ENCODE measurements around the gene NR5A1.

The NR5A1 gene

GRCh38 chr9:124456341-124457078 lies 50.7 kb downstream of the NR5A1 start:
- DNase-seq, result no peak

DNA sequence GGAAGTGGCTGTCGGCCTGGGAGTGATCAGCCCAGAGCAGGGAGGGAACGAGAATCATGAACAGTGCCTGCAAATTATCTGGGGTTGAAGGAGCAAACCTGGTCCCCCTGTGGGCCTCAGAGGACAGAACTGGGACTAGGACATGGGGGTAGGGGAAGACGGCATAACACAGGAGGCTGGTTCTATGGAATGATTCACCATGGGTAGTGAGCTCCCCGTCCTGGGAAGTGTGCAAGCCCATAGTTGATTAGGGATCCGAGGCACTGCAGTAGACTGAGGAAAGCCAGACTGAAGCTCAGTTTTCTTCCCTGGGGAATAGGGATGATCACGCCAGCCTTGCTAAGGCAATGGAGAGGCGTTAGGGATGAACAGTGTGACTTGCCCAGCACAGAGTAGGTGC lies 51.4 kb downstream of the NR5A1 start:
- no peak for DNase-seq

DNA sequence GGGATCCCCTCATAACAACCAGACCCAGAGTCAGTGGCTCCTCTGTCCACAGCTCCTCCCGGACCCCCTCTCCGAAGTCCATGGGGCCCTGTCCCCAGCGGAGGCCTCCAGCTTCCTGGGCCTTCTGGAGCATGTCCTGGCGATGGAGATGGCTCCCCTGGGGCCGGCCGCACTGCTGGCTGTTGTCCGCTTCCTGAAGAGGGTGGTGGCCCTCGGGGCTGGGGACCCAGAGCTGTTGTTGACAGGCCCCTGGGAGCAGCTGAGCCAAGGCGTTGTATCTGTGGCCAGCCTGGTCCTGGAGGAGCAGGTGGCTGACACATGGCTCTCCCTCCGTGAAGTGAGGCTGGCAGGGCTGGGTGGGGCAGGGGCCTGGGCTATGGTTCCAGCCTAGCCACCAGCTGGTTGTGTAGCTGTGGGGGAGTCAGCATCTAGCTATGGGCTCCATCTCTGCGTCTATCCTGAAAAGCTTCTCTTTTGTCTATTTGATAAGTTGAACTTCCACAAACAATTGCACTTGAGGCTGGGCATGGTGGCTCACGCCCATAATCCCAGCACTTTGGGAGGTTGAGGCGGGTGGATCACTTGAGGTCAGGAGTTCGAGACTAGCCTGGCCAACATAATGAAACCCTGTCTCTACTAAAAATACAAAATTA lies 52.3 kb downstream of the NR5A1 start:
- DNase-seq, result no peak

DNA sequence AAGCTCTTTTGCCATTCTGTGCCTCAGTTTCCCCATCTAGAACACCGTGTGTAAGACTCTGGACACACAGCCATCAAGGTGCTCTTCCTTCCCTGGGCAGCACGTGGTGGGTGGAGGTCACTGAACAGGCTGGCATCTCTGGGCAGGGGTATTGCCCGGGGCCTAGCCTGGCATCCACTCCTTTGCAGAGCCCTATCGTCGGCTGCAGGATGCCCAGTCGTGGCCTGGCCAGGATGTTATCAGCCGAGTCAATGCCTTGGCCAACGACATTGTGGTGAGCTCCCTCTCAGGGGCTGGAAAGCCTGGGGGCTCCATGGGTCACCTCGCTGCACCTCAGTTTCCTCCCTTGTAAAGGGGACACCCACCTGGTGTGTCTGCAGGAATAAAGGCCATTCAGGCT lies 52.9 kb downstream of the NR5A1 start:
- no peak for DNase-seq

GRCh38 chr9:124453586-124454191 lies 53.5 kb downstream of the NR5A1 start:
- DNase-seq, result no peak

DNA sequence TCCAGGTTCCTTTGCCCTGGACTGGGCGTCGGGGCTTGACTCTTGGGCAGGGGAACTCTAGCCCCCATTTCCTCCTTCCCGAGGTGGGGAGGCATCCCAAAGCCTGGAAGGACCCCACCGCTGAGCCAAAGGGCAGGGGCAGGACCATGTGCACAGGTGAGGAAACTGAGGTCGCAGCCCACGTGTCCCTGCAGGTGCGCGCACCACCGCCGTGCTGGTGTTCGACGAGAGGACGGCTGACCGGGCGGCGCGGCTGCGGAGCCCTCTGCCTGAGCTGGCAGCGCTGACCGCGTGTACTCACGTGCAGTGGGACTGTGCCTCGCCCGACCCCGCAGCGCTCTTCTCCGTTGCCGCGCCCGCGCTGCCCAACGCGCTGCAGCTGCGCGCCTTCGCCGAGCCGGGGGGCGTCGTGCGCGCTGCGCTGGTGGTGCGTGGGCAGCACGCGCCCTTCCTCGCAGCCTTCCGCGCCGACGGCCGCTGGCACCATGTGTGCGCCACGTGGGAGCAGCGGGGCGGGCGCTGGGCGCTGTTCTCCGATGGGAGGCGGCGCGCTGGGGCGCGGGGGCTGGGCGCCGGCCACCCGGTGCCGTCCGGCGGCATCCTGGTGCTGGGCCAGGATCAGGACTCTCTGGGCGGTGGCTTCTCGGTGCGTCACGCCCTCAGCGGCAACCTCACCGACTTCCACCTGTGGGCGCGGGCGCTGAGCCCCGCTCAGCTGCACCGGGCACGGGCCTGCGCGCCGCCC lies 54.2 kb downstream of the NR5A1 start:
- DNase-seq, result no peak

DNA sequence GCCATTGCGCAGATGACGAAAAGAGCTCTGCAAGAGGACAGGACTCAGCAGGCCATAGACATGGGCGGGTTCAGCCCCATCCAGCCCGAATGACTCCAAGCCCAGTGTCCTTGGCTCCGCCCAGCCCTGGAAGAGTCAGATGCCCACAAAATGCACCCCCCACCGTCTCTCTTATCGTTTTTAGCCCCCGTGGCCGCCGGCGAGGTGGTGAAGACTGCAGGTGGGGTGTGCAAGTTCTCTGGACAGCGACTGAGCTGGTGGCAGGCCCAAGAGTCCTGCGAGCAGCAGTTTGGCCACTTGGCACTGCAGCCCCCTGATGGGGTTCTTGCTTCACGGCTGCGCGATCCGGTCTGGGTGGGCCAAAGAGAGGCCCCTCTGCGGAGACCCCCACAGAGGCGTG lies 54.9 kb downstream of the NR5A1 start:
- no peak for DNase-seq

GRCh38 chr9:124450931-124451661 lies 56.1 kb downstream of the NR5A1 start:
- no peak for DNase-seq

GRCh38 chr9:124450241-124450924 lies 56.8 kb downstream of the NR5A1 start, which contains the start of gene ADGRD2:
ADGRD2 (plus strand) TSS chr9:124450451; CDS start chr9:124451667, 1,216 bp downstream.
- no peak for DNase-seq

GRCh38 chr9:124449381-124450151 lies 57.6 kb downstream of the NR5A1 start:
- DNase-seq, result no peak

GRCh38 chr9:124448019-124448418 lies 59.2 kb downstream of the NR5A1 start:
- no peak for DNase-seq

GRCh38 chr9:124447297-124447661 lies 59.9 kb downstream of the NR5A1 start:
- no peak for DNase-seq

DNA sequence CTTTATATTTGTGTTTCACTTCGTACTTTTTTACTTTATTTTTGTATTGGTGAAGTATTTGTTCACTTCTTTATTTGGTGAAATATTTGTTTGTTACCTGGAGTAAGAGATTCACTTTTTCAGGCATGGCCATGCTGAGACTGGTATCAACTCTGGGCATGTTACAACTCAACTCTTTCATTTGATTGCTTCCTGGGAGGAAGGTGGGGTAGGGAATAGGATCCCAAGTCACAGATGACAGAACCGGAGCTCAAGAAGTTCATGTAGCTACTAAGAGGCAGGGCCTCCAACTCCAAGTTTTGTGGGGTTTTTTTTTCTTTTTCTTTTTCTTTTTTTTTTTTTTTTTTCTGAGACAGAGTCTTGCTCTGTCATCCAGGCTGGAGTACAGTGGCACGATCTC lies 63.0 kb downstream of the NR5A1 start:
- no peak for DNase-seq

DNA sequence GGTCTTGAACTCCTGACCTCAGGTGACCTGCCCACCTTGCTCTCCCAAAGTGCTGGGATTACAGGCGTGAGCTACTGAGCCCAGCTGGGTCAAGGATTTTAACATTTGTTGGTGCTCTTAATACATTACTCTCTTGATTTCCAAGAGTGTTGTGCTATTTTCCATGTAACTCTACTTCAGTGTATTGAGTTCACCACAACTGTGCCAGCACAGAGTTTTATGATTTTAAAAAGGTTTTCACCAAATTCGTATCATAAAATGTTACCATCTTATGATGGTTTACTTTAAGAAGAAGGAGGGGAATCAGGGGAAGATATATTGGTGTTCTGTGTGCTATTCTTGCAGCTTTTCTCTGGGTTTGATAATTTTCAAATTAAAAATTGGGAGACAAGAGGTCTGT lies 63.6 kb downstream of the NR5A1 start:
- DNase-seq, result no peak

- no peak for DNase-seq
Measured at GRCh38 chr9:124442826-124443225, 64.4 kb downstream of the NR5A1 start.

- DNase-seq, result no peak
Measured at GRCh38 chr9:124442379-124442778, 64.8 kb downstream of the NR5A1 start.

DNA sequence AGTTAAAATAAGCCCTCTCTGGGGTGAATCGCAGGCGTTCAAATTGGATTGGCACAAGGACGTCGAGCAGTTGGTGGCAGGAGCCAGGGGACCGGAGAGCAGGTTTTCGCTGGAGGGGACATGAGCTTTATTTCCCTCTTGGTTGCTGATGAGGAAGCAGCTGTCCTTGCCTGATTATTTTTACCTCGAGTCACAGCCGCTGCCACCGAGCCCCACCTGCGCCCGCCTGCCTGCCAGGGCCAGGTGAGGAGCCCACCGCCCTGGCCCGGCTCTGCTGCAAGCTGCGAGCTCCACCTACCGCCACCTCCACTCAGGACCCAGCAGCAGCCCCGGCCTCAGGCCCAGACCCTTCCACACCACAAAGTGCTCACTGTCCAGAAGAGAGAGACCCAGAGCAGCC lies 65.9 kb downstream of the NR5A1 start:
- no peak for DNase-seq

DNA sequence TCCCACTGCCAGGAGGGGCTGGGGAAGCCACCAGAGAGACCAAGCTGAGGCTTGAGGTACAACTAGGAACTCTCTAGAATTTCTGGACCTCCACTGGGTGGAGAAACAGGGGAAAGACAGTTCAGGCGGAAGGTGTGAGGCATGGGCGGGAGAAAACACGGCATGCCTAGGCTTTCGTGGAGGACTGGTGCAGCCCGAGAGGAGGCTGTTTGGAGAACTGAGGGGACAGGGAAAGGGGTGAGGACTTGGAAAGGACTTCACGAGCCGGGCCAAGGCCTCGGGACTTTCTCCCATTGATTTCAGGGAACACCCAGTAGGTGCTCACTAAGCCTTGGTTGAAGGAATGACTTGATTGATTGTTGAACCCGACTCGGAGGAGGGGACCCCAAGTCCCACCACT lies 66.4 kb downstream of the NR5A1 start:
- no peak for DNase-seq

GRCh38 chr9:124439686-124440243 lies 67.4 kb downstream of the NR5A1 start:
- DNase-seq, result no peak

- no peak for DNase-seq
Measured at GRCh38 chr9:124439086-124439485, 68.1 kb downstream of the NR5A1 start.

GRCh38 chr9:124438091-124438490 lies 69.1 kb downstream of the NR5A1 start:
- no peak for DNase-seq
